Mononuclear cell (primary cell): Measurements from ENCODE around the gene ALX3. TPM values are rescaled to one million over a fixed set of nuclear protein-coding genes. Genes with fewer than 3 reads are reported as not detected.

ENCODE experiments used
- H3K27me3 ChIP-seq: 2 replicates; pipeline ENCODE4 v1.6.0; 2011; ENCODE audit warnings: low read length, control low read depth; ENCODE audit not compliant: insufficient read depth
- H3K4me1 ChIP-seq: 2 replicates; pipeline ENCODE4 v1.5.1; 2011; ENCODE audit warnings: mild to moderate bottlenecking, low read length, control low read depth; ENCODE audit not compliant: insufficient read depth
- H3K4me3 ChIP-seq: 2 replicates; pipeline ENCODE4 v1.5.1; 2011; ENCODE audit warnings: mild to moderate bottlenecking, low read length, moderate library complexity
- H3K9me3 ChIP-seq: 2 replicates; pipeline ENCODE4 v1.5.1; 2011; ENCODE audit warnings: low read depth, mild to moderate bottlenecking, control low read depth, low read length
- total RNA-seq: library from RNA; depleted of rRNA; stranded (reverse); fragments of >200 nt; gene quantifications from one replicate; pipeline ENCODE4 v1.2.3, GENCODE V29; 2012

The ALX3 gene
- total RNA-seq, result not detected

DNA sequence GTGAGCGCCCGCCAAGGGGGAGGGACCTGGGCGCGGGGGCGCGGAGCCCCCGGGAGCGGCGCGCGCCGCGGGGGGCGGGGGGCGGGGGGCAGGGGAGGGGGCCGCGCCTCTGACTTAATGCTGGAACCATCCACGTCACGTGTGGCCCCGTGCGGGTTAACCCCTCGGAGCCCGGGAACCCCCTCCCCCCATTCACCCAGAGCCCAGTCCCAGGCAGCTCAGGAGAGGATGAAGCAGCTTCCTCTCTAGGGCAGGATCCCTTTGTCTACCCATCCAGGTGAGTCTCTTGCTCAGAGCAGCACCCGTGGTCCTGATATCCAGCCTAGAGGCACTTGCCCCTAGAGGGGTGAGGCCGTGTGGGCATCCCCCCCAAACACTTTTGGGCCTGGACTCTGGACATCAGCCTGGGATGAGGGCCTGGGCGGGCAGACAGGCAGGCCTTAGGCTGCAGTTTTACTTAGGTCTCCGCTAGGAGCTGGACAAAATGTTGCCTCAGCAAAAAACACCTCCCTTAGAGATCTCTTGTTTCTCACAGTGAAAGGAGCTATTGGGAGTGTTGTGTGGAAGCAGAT lies at the start of gene ALX3:
Gene ALX3 (minus strand): TSS at position 2 of the 572 bp plus-strand sequence. CDS start 60 bp downstream, outside the sequence.
- Histone ChIP-seq H3K27me3 (peaks cover 77% of the 10 kb centered on the region), H3K4me1 (peaks cover 32% of the 10 kb centered on the region), H3K9me3 (no peaks in the 10 kb centered on the region), H3K4me3 (no peak within 1 kb of the TSS)

DNA sequence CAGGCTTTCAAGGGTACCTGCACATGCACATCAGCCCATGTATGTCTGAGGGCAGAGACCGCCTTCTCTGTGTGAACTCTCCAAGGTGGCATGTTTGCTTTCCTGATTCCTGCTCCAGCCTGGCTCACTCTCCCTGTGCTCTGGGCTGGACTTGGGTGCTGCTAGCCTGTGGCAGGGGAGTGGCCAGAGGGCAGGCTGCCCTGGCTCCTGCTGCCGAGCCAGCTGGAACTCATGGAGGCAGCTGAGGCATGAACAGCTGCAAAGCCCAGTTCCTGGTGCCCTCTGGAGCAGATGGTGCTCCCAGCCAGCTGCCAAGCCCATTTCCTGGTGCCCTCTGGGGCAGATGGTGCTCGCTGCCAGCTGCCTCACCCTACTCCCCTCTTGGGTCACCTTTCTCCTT lies 49.4 kb upstream of the ALX3 start:
- H3K27me3 ChIP-seq, result no peaks in the 10 kb centered on the region
- H3K4me3 ChIP-seq, result no peak overlapping the region
- H3K9me3 ChIP-seq, result no peaks in the 10 kb centered on the region
- H3K4me1 ChIP-seq, result no peaks in the 10 kb centered on the region

DNA sequence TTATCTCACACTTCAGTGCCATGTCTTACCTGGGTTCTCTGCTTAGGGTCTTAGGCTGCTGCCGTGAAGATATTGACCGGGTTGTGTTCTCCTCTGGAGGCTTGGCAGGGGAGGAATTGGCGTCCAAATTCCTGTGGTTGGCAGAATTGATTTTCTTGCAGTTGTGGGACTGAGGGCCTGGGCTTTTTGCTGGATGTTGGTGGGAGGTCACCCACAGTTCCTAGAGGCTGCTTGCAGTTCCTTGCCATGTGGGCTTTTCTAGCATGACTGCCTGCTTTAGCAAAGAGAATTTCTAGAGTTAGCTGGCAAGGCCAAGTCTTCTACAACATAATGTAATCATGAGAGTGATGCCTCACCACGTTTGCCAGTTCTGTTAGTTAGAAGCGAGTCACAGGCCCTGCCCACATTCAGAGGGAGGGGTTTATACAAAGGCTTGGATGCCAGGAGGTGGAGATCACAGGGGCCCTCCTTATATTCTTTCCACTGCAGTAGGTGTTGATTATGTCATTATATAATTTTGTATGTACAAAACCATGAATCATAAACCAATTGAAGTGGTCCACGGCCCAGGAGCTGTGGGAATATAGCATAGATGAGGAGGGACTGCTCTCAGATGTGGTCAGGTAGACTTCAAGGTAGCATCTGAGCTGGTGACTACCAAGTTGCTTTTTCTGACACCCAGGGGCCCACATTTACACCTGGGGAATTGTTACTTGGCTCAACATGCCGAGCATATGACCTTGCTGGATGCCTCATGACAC lies 48.3 kb upstream of the ALX3 start:
- Histone ChIP-seq H3K4me1 (no peaks in the 10 kb centered on the region), H3K4me3 (no peak overlapping the region), H3K27me3 (no peaks in the 10 kb centered on the region), H3K9me3 (no peaks in the 10 kb centered on the region)

GRCh38 chr1:110114784-110115183 lies 44.3 kb upstream of the ALX3 start:
- H3K27me3 ChIP-seq, result no peaks in the 10 kb centered on the region
- H3K4me3 ChIP-seq, result no peak overlapping the region
- H3K4me1 ChIP-seq, result no peaks in the 10 kb centered on the region
- no peaks in the 10 kb centered on the region for H3K9me3 ChIP-seq

DNA sequence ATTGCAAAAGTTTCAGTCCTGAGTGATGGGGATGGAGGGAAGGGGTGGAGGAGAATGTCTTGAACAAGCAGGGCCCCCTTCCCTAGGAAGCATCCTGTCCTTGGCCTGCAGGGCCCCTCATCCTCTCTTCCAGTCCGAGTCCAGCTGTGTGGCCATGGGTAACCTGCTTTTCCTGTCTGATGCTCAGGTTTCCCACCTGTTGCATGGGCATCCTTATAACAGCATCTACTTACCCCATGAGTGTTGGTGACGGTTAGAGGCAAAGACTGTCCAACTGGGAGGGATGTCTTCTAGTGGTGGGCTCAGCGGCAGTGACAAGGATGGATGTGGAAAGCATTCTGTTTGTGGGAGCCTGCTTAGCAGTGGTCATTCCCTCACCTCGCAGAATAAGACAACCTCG lies 43.7 kb upstream of the ALX3 start:
- Histone ChIP-seq H3K4me3 (no peak overlapping the region), H3K9me3 (no peaks in the 10 kb centered on the region), H3K27me3 (no peaks in the 10 kb centered on the region), H3K4me1 (no peaks in the 10 kb centered on the region)

DNA sequence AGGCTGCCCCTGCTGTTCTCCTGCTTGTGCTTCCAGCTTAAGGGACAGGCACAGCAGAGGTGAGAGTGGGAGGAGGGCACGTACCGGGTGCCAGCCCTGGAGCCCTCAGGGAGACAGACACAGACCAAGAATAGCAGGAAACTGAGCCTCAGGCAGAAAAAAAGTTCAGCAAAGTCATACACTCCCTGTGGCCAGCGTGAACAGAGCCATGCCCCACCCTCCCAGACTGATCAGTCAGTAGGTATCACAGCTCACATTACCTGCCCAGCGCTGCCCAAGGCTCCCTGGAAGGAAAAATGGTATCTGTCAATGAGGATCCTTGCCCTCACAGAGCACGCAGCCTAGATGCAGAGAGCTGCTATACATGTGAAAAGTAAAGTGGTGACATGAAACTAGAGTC lies 43.1 kb upstream of the ALX3 start:
- H3K9me3 ChIP-seq, result no peaks in the 10 kb centered on the region
- no peak overlapping the region for H3K4me3 ChIP-seq
- H3K27me3 ChIP-seq, result no peaks in the 10 kb centered on the region
- no peaks in the 10 kb centered on the region for H3K4me1 ChIP-seq

GRCh38 chr1:110112656-110113055 lies 42.2 kb upstream of the ALX3 start:
- H3K4me3 ChIP-seq, result no peak overlapping the region
- no peaks in the 10 kb centered on the region for H3K4me1 ChIP-seq
- no peaks in the 10 kb centered on the region for H3K9me3 ChIP-seq
- no peaks in the 10 kb centered on the region for H3K27me3 ChIP-seq

DNA sequence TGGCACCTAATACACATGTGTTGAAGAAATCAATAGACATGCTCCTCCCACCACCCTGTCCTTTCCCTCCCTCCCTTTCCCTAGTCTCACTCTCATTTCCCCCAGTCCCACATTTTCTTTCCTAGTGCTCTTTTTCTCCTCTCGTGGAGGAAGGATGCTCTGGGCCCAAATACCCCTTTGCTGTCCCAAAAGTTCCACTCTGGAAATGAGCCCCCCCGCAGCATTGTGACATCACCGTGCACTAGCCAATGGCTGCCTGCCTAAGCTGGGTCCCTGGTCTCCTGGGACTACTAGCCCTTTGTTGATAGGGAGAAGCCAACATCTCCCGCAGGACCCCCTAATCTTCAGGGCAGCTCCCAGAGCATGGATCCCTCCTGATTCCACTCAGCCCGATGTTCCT lies 41.7 kb upstream of the ALX3 start, which contains the start of gene UBL4B:
Gene UBL4B (plus strand): TSS at position 301 of the 400 bp plus-strand sequence. CDS start 92 bp downstream, at position 393.
- no peaks in the 10 kb centered on the region for H3K27me3 ChIP-seq
- no peak within 1 kb of the TSS for H3K4me3 ChIP-seq
- no peaks in the 10 kb centered on the region for H3K4me1 ChIP-seq
- H3K9me3 ChIP-seq, result no peaks in the 10 kb centered on the region

- no peaks in the 10 kb centered on the region for H3K4me1 ChIP-seq
- no peaks in the 10 kb centered on the region for H3K27me3 ChIP-seq
- no peak overlapping the region for H3K4me3 ChIP-seq
- no peaks in the 10 kb centered on the region for H3K9me3 ChIP-seq
Observed at GRCh38 chr1:110111081-110111480, 40.6 kb upstream of the ALX3 start.

- Histone ChIP-seq H3K9me3 (no peaks in the 10 kb centered on the region), H3K27me3 (no peaks in the 10 kb centered on the region), H3K4me3 (no peak overlapping the region), H3K4me1 (no peaks in the 10 kb centered on the region)
Observed at GRCh38 chr1:110107867-110108469, 37.5 kb upstream of the ALX3 start.

- no peaks in the 10 kb centered on the region for H3K9me3 ChIP-seq
- H3K4me1 ChIP-seq, result peaks cover 14% of the 10 kb centered on the region
- H3K4me3 ChIP-seq, result no peak overlapping the region
- no peaks in the 10 kb centered on the region for H3K27me3 ChIP-seq
Observed at GRCh38 chr1:110106013-110106941, 35.8 kb upstream of the ALX3 start.

DNA sequence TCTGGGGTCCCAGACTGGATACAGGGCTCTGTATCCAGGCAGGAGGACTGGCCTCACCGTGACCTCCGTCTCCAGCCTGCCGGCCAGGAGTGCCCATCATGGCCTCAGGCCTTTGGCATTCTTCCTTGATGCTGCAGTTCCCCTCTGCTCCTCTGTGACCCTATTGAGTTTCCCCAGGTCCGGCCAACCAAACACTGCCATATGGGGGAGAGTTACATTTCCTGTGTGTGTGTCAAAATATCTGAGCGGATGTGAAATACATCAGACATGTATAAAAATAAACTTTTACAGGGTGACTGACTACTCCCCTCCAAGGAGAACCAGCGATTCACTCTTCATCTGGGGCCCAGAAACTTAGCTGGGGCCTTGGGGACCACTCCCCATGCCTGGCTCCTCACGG lies 31.6 kb upstream of the ALX3 start:
- peaks cover 14% of the 10 kb centered on the region for H3K4me1 ChIP-seq
- H3K27me3 ChIP-seq, result no peaks in the 10 kb centered on the region
- no peak overlapping the region for H3K4me3 ChIP-seq
- H3K9me3 ChIP-seq, result no peaks in the 10 kb centered on the region

DNA sequence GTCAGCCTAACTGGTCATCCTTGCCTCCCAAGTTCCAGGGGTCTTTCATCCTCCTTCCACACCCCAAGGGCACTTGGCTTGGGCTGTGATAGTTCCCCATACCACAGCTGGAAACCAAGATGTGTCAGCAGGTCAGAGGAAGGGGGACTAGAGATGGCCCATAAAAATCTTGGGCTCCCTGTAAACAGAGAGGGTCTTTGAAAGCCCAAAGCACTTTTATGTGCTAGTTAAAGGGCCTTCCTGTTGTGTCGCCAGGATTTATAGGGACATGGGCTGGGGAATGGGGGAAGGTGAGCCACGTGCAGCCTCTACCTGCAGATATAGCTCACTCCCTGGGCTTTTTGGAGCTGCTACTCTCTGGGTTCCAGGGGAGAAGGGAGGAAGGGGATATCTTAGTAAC lies 29.9 kb upstream of the ALX3 start:
- peaks cover 14% of the 10 kb centered on the region for H3K4me1 ChIP-seq
- no peaks in the 10 kb centered on the region for H3K27me3 ChIP-seq
- no peaks in the 10 kb centered on the region for H3K9me3 ChIP-seq
- H3K4me3 ChIP-seq, result no peak overlapping the region

GRCh38 chr1:110098222-110099026 lies 28.0 kb upstream of the ALX3 start:
- Histone ChIP-seq H3K4me1 (peaks cover 14% of the 10 kb centered on the region), H3K4me3 (no peak overlapping the region), H3K9me3 (no peaks in the 10 kb centered on the region)

More at GRCh38 chr1:110098222-110099026, 28.0 kb upstream of the ALX3 start:
- no peaks in the 10 kb centered on the region for H3K27me3 ChIP-seq
